ENCODE measurements around the gene THY1. TPM values are rescaled to one million over a fixed set of nuclear protein-coding genes. Genes with fewer than 3 reads are reported as not detected.

Gene THY1
- total RNA-seq, 2 experiments from 2014 or later, result 0.15 TPM; not detected in 1

Other genes with a start within 250 kb of the THY1 start
- gene NHERF4, start 237.7 kb downstream of the THY1 start, total RNA-seq, result under 1 TPM; 0.57 to 0.58 TPM
- gene CBL, start 216.8 kb downstream of the THY1 start, total RNA-seq, result 10 to 100 TPM; 45.1 to 53.9 TPM
- gene MCAM, start 106.0 kb downstream of the THY1 start, total RNA-seq, result 1 to 10 TPM; 1.0 to 1.4 TPM
- gene RNF26, start 88.6 kb downstream of the THY1 start, total RNA-seq, result 10 to 100 TPM; 38.3 to 38.8 TPM
- gene C1QTNF5, start 82.3 kb downstream of the THY1 start, total RNA-seq, result not detected
- gene MFRP, start 76.5 kb downstream of the THY1 start, total RNA-seq, result not detected
- under 1 TPM; 0.17 to 0.22 TPM for gene USP2, start 41.5 kb downstream of the THY1 start, total RNA-seq